ENCODE measurements around the gene GLP1R.

GRCh38 chr6:39079197-39080125, 30.9 kb downstream of the GLP1R start:
- TF ChIP-seq, protein P1, sequence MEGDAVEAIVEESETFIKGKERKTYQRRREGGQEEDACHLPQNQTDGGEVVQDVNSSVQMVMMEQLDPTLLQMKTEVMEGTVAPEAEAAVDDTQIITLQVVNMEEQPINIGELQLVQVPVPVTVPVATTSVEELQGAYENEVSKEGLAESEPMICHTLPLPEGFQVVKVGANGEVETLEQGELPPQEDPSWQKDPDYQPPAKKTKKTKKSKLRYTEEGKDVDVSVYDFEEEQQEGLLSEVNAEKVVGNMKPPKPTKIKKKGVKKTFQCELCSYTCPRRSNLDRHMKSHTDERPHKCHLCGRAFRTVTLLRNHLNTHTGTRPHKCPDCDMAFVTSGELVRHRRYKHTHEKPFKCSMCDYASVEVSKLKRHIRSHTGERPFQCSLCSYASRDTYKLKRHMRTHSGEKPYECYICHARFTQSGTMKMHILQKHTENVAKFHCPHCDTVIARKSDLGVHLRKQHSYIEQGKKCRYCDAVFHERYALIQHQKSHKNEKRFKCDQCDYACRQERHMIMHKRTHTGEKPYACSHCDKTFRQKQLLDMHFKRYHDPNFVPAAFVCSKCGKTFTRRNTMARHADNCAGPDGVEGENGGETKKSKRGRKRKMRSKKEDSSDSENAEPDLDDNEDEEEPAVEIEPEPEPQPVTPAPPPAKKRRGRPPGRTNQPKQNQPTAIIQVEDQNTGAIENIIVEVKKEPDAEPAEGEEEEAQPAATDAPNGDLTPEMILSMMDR (conservative IDR thresholded peaks at IDR 0.05; ENCODE audit: low read depth, low read length) = no peak
- no peak for TF ChIP-seq EZH2 (IDR thresholded peaks at IDR 0.05; ENCODE audit: low read length, unreplicated experiment)
